Suprapubic skin (tissue), 4 donors: ENCODE data around the gene RNF222. TPM values are rescaled to one million over a fixed set of nuclear protein-coding genes. Genes with fewer than 3 reads are reported as not detected.

Experiments
- DNase-seq, 2 donors: peaks; one replicate each; pipeline ENCODE4 v3.0.0-alpha.2; 2019; ENCODE audit warnings: low spot score in 2 of 2
- H3K27ac ChIP-seq: fragments of 200-600 bp; sonication (generic); one replicate; pipeline ENCODE4 v1.5.1; 2019
- H3K27me3 ChIP-seq: fragments of 200-600 bp; sonication (generic); one replicate; pipeline ENCODE4 v1.5.1; 2019
- H3K36me3 ChIP-seq: fragments of 200-600 bp; sonication (generic); one replicate; pipeline ENCODE4 v1.5.1; 2019
- H3K4me1 ChIP-seq: fragments of 200-600 bp; sonication (generic); one replicate; pipeline ENCODE4 v1.5.1; 2019
- H3K4me3 ChIP-seq: fragments of 200-600 bp; sonication (generic); one replicate; pipeline ENCODE4 v1.5.1; 2019; ENCODE audit warnings: mild to moderate bottlenecking
- H3K9me3 ChIP-seq: fragments of 200-600 bp; sonication (generic); one replicate; pipeline ENCODE4 v1.5.1; 2019
- EP300 ChIP-seq: sonication (generic); formaldehyde crosslinking; IDR thresholded peaks from one replicate; pipeline ENCODE4 v1.6.1; 2017; ENCODE audit warnings: antibody characterized with exemption
- POLR2A ChIP-seq, 2 donors: fragments of 450-650 bp; IDR thresholded peaks; one replicate each; pipeline ENCODE4 v1.6.1; 2017; ENCODE audit warnings: antibody characterized with exemption in 2 of 2, mild to moderate bottlenecking in 2 of 2, moderate library complexity in 2 of 2
- POLR2AphosphoS5 ChIP-seq, 3 donors: sonication (generic); formaldehyde crosslinking; IDR thresholded peaks; one replicate each; pipeline ENCODE4 v1.6.1; 2017; ENCODE audit warnings: antibody characterized with exemption in 3 of 3
- WGBS: methylation state at CpG from one replicate; pipeline ENCODE4 v1.1.5; 2018; 5-methylcytosine and 5-hydroxymethylcytosine counted together
- total RNA-seq, 4 donors: library from RNA; depleted of rRNA; stranded (reverse); fragments of >200 nt; gene quantifications; one replicate each; pipeline ENCODE4 v1.1.0, GENCODE V29; 2016
- TF ChIP-seq, protein P1 (sequence below), 2 donors: fragments of 200-600 bp in 1 of 2; fragments of 450-650 bp in 1 of 2; sonication (generic) in 1 of 2; IDR thresholded peaks; one replicate each; pipeline ENCODE4 v1.5.1; 2016 to 2019; ENCODE audit warnings: antibody characterized with exemption in 2 of 2, mild to moderate bottlenecking in 1 of 2, moderate library complexity in 1 of 2

The RNF222 gene
- total RNA-seq, 4 donors from 2014 or later = 4.1 to 17.5 (median 8.2) TPM

DNA sequence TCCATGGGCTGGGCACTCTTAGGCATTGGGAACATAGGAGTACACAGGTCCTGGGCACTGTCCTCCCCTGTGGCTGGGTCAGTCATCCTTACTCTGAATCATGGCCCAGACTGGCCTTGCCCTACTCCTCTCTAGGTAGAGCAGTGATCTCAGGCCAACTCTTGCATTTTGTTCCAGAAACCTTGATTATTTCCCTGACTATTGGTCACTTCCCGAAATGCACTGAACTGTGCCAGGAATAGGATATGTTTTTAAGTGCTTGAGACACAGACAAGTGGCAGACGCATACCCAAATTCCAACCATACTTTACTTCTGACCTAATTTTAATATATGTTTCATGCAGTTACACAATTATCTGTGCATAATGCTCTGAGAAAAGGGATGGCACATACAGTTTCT lies 31.4 kb downstream of the RNF222 start:
- Histone ChIP-seq H3K27ac (no peak overlapping the region), H3K27me3 (no peaks in the 10 kb centered on the region), H3K4me3 (no peak overlapping the region), H3K4me1 (no peaks in the 10 kb centered on the region), H3K9me3 (no peaks in the 10 kb centered on the region), H3K36me3 (peaks cover 33% of the 10 kb centered on the region)
- TF ChIP-seq POLR2AphosphoS5 (IDR thresholded peaks at IDR 0.05) (no peak), POLR2A (IDR thresholded peaks at IDR 0.05) (no peak), EP300 (no peak)
- TF ChIP-seq, protein P1, sequence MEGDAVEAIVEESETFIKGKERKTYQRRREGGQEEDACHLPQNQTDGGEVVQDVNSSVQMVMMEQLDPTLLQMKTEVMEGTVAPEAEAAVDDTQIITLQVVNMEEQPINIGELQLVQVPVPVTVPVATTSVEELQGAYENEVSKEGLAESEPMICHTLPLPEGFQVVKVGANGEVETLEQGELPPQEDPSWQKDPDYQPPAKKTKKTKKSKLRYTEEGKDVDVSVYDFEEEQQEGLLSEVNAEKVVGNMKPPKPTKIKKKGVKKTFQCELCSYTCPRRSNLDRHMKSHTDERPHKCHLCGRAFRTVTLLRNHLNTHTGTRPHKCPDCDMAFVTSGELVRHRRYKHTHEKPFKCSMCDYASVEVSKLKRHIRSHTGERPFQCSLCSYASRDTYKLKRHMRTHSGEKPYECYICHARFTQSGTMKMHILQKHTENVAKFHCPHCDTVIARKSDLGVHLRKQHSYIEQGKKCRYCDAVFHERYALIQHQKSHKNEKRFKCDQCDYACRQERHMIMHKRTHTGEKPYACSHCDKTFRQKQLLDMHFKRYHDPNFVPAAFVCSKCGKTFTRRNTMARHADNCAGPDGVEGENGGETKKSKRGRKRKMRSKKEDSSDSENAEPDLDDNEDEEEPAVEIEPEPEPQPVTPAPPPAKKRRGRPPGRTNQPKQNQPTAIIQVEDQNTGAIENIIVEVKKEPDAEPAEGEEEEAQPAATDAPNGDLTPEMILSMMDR (IDR thresholded peaks at IDR 0.05) = no peak
- no peak for DNase-seq
- WGBS = 49% methylated on average over 2 of the region's 2 CpGs

DNA sequence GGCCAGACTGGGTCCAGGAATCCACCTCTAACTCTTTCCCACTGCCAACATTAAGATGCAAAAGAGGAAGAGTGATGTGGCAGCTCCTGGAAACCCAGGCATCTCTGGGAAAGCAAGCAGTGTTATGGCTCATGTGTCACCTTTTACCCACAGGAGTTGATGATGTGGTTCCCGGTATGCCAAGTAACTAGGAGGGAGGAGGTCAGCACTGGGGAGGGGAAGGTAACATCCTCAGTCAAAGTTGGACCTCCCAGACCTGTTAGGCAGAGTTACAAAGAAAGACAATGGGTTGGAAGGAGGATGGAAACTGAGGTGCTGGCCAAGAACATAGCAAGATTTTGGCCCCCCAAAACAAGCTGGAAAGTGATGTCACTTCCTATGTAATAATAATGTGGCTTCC lies 32.5 kb downstream of the RNF222 start:
- peak overlapping the region; percentile 18 for H3K27ac ChIP-seq
- DNase-seq = no peak
- H3K4me3 ChIP-seq = no peak overlapping the region
- peaks cover 3% of the 10 kb centered on the region for H3K4me1 ChIP-seq
- WGBS = 75% methylated on average over 1 of the region's 1 CpG
- no peaks in the 10 kb centered on the region for H3K27me3 ChIP-seq
- H3K9me3 ChIP-seq = no peaks in the 10 kb centered on the region
- TF ChIP-seq POLR2AphosphoS5 (IDR thresholded peaks at IDR 0.05) = peak in 1 of 3 donors; percentile 50
- no peak for TF ChIP-seq POLR2A (IDR thresholded peaks at IDR 0.05)
- TF ChIP-seq, protein P1 (IDR thresholded peaks at IDR 0.05) = no peak
- TF ChIP-seq EP300 = no peak
- peaks cover 31% of the 10 kb centered on the region for H3K36me3 ChIP-seq

DNA sequence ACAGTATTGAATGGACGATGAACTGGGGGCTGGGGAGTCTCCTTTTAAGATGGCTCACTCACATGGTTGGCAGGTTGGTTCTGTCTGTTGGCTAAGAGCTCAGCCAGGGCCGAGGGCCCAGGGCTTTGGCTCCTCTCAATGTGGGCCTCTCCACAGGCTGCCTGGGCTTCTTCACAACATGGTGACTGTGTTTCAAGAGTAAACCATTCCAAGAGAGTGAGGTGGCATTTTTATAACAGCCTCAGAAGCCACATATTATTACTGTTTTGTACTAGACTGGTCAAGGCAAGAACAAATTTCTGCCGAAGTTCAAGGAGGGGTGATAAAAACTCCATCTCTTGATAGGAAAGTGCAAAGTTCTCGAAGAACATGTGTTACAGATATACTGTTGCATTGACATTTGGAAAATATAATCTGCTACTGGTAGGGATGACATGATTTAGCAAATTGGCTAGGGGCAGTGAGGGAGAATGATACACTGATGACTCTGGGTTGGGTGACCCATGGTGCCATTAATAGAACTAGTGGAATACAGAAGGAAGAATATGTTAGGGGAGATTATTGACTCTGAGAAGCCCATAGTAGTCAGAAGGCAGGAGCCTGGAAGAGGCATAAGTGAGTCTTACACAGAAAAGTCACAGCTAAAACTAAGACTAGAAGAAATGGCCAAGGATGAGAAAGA lies 34.8 kb downstream of the RNF222 start:
- Histone ChIP-seq H3K4me1 (peaks cover 8% of the 10 kb centered on the region), H3K4me3 (no peak overlapping the region), H3K27me3 (no peaks in the 10 kb centered on the region), H3K9me3 (no peaks in the 10 kb centered on the region), H3K36me3 (peaks cover 9% of the 10 kb centered on the region), H3K27ac (no peak overlapping the region)
- TF ChIP-seq EP300 = no peak
- no peak for TF ChIP-seq POLR2AphosphoS5 (IDR thresholded peaks at IDR 0.05)
- TF ChIP-seq POLR2A (IDR thresholded peaks at IDR 0.05) = no peak
- TF ChIP-seq, protein P1 (IDR thresholded peaks at IDR 0.05) = no peak
- no peak for DNase-seq
- 82% methylated on average over 4 of the region's 4 CpGs for WGBS

DNA sequence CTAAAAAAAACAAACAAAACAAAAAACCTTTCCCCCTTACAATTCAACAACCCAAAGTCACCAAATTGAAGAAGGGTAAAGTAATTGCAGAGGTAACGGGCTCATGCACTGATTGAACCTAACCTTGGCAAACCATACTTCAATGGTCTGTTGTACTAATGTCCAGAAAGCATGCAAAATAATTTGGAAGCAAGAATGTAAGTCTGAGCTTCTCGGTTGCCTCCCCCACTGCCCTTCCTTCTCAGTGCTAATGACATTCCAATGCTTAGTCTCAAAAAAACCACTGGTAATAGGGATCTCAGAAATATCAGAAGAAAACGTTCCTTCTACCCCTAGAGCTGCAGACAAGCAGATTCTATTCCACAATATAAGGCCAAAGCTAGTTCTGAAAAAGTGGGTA lies 36.9 kb downstream of the RNF222 start:
- H3K9me3 ChIP-seq = no peaks in the 10 kb centered on the region
- H3K27ac ChIP-seq = peak overlapping the region; percentile 1
- 63% methylated on average over 3 of the region's 3 CpGs for WGBS
- H3K27me3 ChIP-seq = no peaks in the 10 kb centered on the region
- H3K4me3 ChIP-seq = no peak overlapping the region
- DNase-seq = no peak
- TF ChIP-seq, protein P1 (IDR thresholded peaks at IDR 0.05) = no peak
- TF ChIP-seq POLR2AphosphoS5 (IDR thresholded peaks at IDR 0.05) (no peak), POLR2A (IDR thresholded peaks at IDR 0.05) (no peak)
- H3K4me1 ChIP-seq = peaks cover 8% of the 10 kb centered on the region
- H3K36me3 ChIP-seq = peaks cover 3% of the 10 kb centered on the region

DNA sequence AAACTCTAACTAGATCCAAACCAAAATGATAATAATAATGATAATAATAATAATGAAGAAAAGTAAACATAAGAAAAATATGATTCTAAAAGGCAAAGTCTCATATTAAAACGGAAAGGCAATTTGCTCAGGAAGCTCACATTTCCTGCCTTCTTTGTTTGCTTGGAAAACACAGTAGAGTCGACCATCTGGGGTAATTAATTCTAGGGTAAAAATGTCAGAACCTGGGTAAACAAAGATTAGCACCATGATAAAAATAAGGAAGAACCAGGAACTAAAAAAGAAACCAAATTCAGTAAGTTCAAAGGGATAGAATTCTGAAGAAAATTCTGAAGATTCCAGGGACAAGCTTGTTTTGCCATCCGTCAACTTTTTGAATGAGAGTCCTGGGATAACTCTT lies 37.4 kb downstream of the RNF222 start:
- H3K27ac ChIP-seq = peak overlapping the region; percentile 1
- no peak for DNase-seq
- H3K4me3 ChIP-seq = no peak overlapping the region
- peaks cover 8% of the 10 kb centered on the region for H3K4me1 ChIP-seq
- no peaks in the 10 kb centered on the region for H3K9me3 ChIP-seq
- no peaks in the 10 kb centered on the region for H3K27me3 ChIP-seq
- no peak for TF ChIP-seq POLR2A (IDR thresholded peaks at IDR 0.05)
- TF ChIP-seq POLR2AphosphoS5 (IDR thresholded peaks at IDR 0.05) = no peak
- no peak for TF ChIP-seq EP300
- TF ChIP-seq, protein P1 (IDR thresholded peaks at IDR 0.05) = no peak
- WGBS = 46% methylated on average over 3 of the region's 3 CpGs
- H3K36me3 ChIP-seq = peaks cover 3% of the 10 kb centered on the region
